Subcutaneous preadipocyte (primary cell): Measurements from ENCODE around the gene KCNA2. TPM values are rescaled to one million over a fixed set of nuclear protein-coding genes. Genes with fewer than 3 reads are reported as not detected.

Experiments used
- total RNA-seq: library from RNA; depleted of rRNA; stranded (reverse); fragments of >200 nt; gene quantifications from 2 replicates; pipeline ENCODE4 v1.2.3, GENCODE V29; 2012

Gene KCNA2
- total RNA-seq = not detected in 2 replicates

GRCh38 chr1:110605901-110606656 is at the start of gene KCNA2:
Gene KCNA2 (minus strand): TSS chr1:110606358. CDS start chr1:110604782, 1,576 bp downstream.

Other genes with a start within 250 kb of the KCNA2 start
- 6.3 and 11.0 TPM in 2 replicates for gene SLC16A4, start 215.3 kb downstream of the KCNA2 start, total RNA-seq
- 39.1 and 41.9 TPM in 2 replicates for gene LAMTOR5, start 198.7 kb downstream of the KCNA2 start, total RNA-seq
- not detected in 2 replicates for gene PROK1, start 155.2 kb downstream of the KCNA2 start, total RNA-seq
- not detected in 2 replicates for gene KCNA10, start 87.2 kb downstream of the KCNA2 start, total RNA-seq
- gene KCNA3, start 68.6 kb upstream of the KCNA2 start, total RNA-seq = under 0.01 and 0.37 TPM in 2 replicates